GM10266 (cell line): ENCODE measurements around the gene KRT6C.

Experiments used
- DNase-seq: peaks from one replicate; pipeline ENCODE4 v3.0.0; 2012; ENCODE audit errors: extremely low spot score
- TF ChIP-seq, protein P1 (sequence below): IDR thresholded peaks from 2 replicates; pipeline ENCODE4 v1.5.1; 2012; ENCODE audit warnings: mild to moderate bottlenecking, low read depth; ENCODE audit not compliant: control insufficient read depth, insufficient read depth; ENCODE audit errors: missing control alignments

The KRT6C gene

DNA sequence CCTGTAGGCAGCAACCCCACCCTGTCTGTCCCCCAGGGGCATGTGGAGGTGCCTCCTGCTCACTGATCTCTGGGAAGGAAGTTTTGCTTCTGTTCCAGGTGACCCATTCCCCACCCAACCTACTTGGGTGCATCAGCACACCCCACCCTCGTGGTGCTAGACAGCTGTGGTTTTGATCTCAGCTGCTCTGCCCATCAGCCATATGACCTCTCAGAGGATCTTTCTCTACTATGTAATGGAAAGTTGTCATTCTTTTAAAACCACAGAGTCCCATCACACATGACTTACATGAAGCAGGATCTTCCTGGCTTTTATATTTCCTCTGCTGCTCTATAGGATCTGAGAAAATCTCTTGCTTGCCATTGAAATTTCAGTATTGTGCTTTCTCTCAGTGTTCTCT lies 53.9 kb downstream of the KRT6C start:
- TF ChIP-seq, protein P1, sequence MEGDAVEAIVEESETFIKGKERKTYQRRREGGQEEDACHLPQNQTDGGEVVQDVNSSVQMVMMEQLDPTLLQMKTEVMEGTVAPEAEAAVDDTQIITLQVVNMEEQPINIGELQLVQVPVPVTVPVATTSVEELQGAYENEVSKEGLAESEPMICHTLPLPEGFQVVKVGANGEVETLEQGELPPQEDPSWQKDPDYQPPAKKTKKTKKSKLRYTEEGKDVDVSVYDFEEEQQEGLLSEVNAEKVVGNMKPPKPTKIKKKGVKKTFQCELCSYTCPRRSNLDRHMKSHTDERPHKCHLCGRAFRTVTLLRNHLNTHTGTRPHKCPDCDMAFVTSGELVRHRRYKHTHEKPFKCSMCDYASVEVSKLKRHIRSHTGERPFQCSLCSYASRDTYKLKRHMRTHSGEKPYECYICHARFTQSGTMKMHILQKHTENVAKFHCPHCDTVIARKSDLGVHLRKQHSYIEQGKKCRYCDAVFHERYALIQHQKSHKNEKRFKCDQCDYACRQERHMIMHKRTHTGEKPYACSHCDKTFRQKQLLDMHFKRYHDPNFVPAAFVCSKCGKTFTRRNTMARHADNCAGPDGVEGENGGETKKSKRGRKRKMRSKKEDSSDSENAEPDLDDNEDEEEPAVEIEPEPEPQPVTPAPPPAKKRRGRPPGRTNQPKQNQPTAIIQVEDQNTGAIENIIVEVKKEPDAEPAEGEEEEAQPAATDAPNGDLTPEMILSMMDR = no peak
- no peak for DNase-seq

DNA sequence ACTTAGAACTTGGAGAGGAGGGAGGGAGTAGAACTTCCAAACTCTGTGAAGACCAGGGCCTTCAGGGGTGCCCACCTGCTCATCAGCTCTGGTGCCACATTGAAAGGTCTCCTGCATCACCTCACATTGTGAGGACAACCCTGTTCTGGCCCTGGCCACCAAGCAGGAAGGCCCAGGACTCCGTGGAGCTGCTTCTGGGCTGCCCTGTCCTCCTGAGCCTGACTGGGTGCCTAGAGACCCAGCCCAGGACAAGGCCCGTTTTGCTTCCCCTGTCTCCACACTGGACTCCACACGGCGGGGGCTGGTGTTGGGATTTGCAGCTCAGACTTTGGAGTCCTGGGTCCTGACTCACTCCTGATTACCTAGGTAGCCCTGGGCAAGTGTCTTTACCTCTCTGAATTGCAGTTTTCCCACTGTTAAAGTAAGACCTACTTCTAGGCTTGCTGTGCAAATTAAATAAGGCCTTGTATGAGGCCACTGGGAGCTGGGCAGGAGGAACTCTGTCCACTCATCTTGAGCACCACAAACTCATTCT lies 55.0 kb downstream of the KRT6C start:
- no peak for DNase-seq
- TF ChIP-seq, protein P1 = no peak
